RWPE1 (cell line): Measurements from ENCODE around the gene ESRRB.

Experiments used
- CTCF ChIA-PET: fragments of 350-600 bp; sonication (Branson Sonifier 250); formaldehyde crosslinking; extraction: SDS; loops from one replicate; lab custom pipeline; 2021; lab: Yijun Ruan, JAX
- POLR2A ChIA-PET: fragments of 400-600 bp; formaldehyde crosslinking; extraction: SDS; loops from one replicate; lab custom pipeline; 2020; ENCODE audit warnings: antibody characterized with exemption; ENCODE audit not compliant: low non-redundant PET; lab: Yijun Ruan, JAX
- DNase-seq: peaks from one replicate; pipeline ENCODE4 v3.0.0; 2012; ENCODE audit warnings: low spot score
- H3K27ac ChIP-seq: fragments of 450-650 bp; 2 replicates; pipeline ENCODE4 v1.5.1; 2017
- TF ChIP-seq, protein P1 (sequence below): fragments of 450-650 bp; conservative IDR thresholded peaks from 2 replicates; pipeline ENCODE4 v1.5.1; 2017; ENCODE audit warnings: low read depth, mild to moderate bottlenecking

ESRRB gene

DNA sequence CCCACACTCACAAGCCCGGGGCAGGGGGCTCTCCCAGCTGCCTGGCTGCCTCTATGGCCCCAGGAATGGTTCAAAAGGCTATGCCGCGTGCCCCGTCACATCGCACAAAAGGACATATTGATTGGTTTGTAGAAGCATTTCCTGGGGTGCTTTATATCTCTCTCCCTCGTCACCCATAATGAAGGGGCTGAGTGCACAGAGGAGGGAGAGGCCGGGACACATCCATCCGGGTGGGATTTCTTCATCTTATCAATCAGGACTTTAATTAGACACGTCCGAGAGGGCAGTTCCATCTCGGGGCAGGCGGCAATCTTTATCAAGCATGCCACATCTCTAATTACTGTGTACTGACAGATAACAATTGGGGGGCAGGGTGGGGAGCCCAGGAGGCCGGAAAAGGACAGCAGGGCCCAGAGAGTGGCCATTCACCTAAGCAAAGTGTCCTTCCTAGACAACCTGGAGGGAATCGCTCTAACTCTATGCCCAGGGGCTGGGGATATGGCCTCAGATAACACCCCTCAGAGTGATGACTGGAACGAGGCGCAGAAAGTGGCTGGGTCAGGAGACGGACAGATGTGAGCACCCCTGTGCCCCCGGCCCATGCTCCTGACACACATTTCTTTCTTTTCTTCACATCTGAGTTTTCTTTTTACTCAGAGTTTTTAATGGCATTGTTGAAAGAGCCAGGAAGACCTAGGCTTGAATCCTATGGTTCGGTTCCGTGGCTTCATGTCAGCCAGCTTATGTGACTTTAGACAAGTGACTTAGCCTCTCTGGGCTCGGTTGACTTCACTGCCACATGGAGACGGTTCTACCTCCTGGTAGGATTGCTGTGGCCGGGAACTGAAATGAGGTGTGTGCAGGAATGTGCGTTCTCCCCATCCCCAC lies 36.0 kb upstream of the ESRRB start:
- CTCF ChIA-PET = no interaction called here
- POLR2A ChIA-PET = no interaction called here
- no peak overlapping the region for H3K27ac ChIP-seq
- TF ChIP-seq, protein P1, sequence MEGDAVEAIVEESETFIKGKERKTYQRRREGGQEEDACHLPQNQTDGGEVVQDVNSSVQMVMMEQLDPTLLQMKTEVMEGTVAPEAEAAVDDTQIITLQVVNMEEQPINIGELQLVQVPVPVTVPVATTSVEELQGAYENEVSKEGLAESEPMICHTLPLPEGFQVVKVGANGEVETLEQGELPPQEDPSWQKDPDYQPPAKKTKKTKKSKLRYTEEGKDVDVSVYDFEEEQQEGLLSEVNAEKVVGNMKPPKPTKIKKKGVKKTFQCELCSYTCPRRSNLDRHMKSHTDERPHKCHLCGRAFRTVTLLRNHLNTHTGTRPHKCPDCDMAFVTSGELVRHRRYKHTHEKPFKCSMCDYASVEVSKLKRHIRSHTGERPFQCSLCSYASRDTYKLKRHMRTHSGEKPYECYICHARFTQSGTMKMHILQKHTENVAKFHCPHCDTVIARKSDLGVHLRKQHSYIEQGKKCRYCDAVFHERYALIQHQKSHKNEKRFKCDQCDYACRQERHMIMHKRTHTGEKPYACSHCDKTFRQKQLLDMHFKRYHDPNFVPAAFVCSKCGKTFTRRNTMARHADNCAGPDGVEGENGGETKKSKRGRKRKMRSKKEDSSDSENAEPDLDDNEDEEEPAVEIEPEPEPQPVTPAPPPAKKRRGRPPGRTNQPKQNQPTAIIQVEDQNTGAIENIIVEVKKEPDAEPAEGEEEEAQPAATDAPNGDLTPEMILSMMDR = no peak
- DNase-seq = no peak

DNA sequence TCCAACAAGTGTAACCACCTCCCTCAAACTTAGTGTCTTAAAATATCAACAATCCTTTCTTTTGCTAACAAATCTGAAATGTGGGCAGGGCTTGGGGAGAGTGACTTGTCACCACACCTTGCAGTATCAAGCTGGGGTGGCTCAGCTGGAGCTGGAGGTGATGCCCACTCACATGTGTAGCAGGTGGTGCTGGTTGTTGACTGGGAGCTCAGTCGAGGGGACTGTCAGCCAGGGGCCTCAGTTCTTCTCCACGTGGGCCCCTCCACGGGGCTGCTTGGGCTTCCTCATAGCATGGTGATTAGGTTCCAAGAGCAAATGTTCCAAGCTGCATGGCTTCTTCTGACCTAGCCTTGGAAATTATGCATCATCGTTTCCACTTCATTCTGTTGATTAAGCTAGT lies 32.6 kb upstream of the ESRRB start:
- no peak for DNase-seq
- CTCF ChIA-PET = no interaction called here
- POLR2A ChIA-PET = no interaction called here
- no peak overlapping the region for H3K27ac ChIP-seq
- TF ChIP-seq, protein P1 = no peak

DNA sequence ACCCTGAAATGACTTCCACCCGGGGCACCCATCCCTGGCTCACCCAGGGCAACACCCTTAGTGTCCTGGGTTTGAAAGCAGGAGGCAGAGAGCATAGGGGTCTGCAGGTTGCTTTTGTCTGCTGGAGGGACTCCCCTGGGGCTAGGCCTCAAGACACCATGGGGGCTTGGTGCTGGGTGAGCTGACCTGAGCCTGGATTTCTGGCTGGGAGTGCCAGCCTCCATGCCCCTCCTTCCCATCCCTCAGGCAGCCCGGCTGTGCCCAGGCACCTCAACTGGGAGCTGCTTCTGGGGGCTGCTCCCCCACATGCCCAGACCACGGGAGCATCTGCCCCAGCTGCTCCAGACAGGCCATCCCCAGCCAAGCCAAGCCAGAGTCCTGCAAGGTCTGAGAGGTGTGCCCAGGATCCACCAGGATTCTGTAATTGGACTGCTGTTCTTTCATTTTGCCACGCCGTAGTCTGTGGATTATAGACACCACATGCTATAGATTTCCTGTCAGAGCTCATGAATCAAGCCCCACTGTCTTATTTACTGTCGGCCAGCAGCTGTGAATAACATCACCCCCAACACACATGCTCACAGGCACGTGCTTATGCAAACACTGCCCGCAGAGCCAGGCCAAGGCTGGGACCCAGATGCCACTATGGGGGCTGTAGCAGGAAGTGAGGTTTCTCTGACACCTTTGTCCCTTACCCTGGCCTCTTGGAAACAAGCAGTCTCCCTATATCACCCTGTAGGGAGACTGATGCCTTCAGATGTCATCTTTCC lies 29.4 kb upstream of the ESRRB start:
- POLR2A ChIA-PET = no interaction called here

DNA sequence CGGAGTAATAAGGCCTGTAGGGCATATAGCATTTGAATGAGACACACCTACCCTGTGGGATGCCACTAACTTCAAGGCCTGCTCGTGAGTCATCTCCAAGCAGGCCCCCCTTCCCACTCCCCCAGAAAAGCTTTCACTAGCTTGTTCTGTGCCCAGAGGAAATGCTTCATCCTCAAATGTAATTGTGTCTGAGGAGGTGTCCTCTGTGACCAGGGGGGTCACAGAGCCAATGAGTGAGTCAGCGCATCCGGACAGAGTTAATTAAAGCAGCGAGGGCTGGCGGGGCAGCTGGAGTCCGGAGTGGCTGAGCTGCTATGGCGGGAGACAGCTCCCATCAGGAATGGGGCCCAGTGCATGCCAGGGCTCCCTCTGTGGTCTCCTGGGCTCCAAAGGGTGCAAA lies 27.0 kb upstream of the ESRRB start:
- TF ChIP-seq, protein P1 = no peak
- CTCF ChIA-PET = no interaction called here
- POLR2A ChIA-PET = no interaction called here
- no peak overlapping the region for H3K27ac ChIP-seq
- peak; percentile 35 for DNase-seq

More for the DNA sequence above, 29.4 kb upstream of the ESRRB start:
- DNase-seq = no peak
- H3K27ac ChIP-seq = no peak overlapping the region
- TF ChIP-seq, protein P1 = no peak
- CTCF ChIA-PET = interaction anchor here (0.5 kb wide), 1 partner anchor 309 kb away, joined by 4 read pairs; no protein-coding TSS in a partner anchor

DNA sequence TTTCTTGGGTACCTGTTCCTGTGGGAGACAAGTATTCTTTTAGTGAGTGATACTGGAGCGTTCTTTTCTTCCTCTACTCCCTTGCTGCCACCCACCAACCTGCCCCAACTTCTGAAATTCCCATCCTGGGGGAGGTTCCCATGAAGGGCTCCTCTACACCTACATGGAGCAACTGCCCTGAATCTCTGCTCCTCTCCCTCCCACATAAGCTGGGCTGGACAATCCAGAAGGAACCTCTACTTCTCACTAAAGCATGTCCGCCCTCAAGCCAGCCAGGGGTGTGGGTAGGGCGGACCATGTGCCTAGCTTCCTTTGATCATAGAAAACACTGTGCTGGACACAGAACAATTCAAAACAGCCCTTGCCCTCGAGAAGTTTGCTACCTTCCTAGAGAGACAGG lies 25.9 kb upstream of the ESRRB start:
- POLR2A ChIA-PET = no interaction called here
- H3K27ac ChIP-seq = no peak overlapping the region
- CTCF ChIA-PET = interaction anchor here (0.5 kb wide), 1 partner anchor 22 kb away, joined by 3 read pairs; no protein-coding TSS in a partner anchor
- TF ChIP-seq, protein P1 = no peak
- DNase-seq = no peak

DNA sequence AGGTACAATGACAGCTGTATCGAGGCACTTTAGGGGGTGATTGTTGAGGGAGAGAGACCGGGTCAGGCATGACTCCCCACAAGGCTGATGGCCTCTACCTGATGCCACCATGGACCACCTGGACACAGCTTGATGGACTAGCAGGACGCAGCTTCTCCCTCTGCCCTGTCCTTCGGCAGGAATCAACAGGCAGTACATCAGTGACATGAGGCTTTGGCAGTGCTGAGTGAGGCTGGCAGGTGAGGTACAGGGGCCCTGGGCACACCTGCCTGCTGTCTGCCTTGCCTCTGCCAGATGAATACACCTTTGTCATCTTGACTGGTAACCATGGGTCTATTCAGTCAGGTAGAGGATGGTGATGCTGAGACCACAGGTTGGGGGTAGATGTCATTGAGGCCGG lies 25.3 kb upstream of the ESRRB start:
- no peak overlapping the region for H3K27ac ChIP-seq
- POLR2A ChIA-PET = no interaction called here

More for the DNA sequence above, 25.3 kb upstream of the ESRRB start:
- TF ChIP-seq, protein P1 = no peak
- CTCF ChIA-PET = interaction anchor here (0.5 to 1.8 kb wide), 3 partner anchors 22 to 300 kb away, joined by 3 to 7 read pairs (median 4); no protein-coding TSS in a partner anchor
- no peak for DNase-seq
